ENCODE measurements around the gene PARVB.

GRCh38 chr22:44162960-44163359, 138.9 kb downstream of the PARVB start:
- TF ChIP-seq, protein P1, sequence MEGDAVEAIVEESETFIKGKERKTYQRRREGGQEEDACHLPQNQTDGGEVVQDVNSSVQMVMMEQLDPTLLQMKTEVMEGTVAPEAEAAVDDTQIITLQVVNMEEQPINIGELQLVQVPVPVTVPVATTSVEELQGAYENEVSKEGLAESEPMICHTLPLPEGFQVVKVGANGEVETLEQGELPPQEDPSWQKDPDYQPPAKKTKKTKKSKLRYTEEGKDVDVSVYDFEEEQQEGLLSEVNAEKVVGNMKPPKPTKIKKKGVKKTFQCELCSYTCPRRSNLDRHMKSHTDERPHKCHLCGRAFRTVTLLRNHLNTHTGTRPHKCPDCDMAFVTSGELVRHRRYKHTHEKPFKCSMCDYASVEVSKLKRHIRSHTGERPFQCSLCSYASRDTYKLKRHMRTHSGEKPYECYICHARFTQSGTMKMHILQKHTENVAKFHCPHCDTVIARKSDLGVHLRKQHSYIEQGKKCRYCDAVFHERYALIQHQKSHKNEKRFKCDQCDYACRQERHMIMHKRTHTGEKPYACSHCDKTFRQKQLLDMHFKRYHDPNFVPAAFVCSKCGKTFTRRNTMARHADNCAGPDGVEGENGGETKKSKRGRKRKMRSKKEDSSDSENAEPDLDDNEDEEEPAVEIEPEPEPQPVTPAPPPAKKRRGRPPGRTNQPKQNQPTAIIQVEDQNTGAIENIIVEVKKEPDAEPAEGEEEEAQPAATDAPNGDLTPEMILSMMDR (IDR thresholded peaks at IDR 0.05; ENCODE audit: low read length): no peak
- TF ChIP-seq EZH2 (IDR thresholded peaks at IDR 0.05; ENCODE audit: borderline replicate concordance, low read length): no peak

Data from OCI-LY1 (cell line).